GM19438 (cell line): ENCODE results near the gene LANCL1.

Source experiments
- ATAC-seq: cut with Tn5 transposase; IDR thresholded peaks from one replicate; pipeline ENCODE4 v1.9.1; 2021; ENCODE audit warnings: low read depth; ENCODE audit not compliant: unreplicated experiment

The LANCL1 gene, protein sequence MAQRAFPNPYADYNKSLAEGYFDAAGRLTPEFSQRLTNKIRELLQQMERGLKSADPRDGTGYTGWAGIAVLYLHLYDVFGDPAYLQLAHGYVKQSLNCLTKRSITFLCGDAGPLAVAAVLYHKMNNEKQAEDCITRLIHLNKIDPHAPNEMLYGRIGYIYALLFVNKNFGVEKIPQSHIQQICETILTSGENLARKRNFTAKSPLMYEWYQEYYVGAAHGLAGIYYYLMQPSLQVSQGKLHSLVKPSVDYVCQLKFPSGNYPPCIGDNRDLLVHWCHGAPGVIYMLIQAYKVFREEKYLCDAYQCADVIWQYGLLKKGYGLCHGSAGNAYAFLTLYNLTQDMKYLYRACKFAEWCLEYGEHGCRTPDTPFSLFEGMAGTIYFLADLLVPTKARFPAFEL

DNA sequence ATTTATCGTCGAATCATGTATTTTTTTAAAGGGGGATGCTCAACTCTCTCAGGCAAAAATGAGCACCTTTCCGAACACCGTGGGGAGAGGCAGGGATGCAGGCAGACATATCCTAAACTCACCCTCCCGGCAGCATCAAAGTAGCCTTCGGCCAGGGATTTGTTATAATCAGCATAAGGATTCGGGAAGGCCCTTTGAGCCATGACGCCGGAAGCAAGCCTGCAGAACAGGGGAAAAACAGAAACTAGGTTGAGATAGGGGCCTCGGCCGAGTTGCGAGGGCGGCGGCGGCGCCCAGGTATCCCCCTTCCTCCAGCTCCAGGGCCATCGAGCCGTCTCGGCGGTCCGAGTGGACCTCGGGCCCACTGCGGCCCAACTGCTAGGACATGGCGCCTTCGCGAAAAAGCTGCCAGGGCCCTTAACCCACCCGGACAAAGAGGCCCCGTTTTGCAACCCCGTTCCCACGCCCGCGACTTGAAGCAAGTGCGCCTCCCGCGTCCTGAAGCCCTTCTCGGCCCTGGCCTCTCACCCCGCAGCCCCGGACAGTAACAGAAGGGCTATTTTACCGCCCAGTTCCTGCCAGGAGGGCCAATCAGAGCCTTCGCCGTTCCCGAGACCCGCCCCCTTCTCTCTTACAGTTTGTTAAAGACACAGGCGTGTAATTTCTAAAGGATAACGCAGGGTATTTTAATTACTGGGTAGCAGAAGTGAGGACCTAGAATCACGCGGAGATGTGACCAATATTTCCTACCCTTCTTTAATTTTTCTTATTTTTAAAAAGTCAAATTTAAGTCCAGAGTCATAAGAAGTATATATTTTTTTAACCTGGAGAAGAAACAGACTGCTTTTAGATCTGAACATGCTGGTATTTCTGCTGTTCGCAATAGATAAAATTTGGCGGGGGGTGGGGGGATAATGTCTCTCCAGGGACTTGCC lies at the start of gene LANCL1:
Gene LANCL1, minus strand, starts transcription at position 566 of the 935 bp plus-strand sequence. Its CDS starts 363 bp downstream, at position 203.
- peak; percentile 100 for ATAC-seq

DNA sequence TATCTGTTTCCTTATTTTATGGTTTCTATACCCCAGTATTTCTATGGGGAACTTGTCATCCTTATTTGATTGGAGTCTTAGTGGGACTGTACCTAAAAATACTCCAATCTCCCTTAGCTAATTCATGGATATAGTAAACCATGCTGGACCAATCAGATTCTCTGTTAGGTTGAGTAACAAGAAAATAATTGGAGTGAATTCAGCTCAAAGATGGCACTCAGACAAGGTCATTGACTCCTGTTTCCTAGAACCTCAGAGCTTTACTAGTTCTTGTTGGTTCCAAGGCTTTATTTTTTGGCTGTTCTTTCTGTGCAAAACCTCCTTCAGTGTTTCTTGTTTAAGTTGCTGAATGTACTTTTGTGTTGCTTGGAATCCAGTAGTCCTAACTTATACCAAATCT lies 48.0 kb upstream of the LANCL1 start:
- no peak for ATAC-seq

DNA sequence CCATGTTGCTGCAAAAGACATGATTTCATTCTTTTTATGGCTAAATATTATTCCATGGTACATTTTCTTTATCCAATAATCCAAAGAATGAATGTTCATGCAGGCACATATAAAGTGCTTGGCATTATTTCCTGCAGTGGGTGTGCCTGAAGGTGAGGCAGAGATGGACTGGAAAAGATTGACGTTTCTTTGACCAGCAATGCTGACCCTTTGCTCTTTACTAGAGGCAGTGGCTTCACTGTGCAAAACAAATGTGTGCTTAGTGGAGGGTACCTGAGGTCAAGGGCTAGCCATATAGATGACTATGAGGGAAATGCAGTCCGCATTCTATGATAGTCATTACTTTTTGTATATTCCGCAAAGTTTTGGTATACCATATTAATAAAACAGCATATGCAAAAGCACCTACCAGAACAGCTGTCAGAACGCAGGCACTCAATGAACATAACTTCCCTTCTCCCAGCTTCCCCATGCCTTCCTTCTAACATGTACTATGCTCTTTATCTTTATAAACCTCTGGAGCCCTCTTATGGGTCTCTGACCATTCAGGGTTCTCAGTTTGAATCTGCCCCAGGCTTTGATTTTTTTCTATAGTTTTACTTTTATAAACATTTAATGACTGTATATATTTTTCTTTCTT lies 47.2 kb upstream of the LANCL1 start:
- no peak for ATAC-seq

DNA sequence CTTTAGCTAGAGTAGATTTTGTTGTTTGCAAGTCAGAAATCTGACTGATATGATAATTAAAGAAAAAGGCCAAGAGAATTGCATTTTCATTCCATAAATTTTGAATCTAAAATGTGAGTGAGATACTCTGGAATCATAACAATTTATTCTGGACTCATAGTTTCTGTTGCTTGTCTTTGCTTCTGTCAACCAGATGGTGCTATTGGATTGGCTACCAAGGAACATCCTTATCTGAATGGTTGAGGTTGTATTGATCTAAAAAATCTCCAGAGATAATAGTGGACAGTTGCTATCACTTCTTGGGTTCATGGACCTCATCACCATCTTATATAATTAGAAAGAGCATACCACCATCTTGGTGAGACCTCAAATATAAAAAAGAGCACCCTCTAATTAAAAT lies 45.8 kb upstream of the LANCL1 start:
- ATAC-seq = no peak

DNA sequence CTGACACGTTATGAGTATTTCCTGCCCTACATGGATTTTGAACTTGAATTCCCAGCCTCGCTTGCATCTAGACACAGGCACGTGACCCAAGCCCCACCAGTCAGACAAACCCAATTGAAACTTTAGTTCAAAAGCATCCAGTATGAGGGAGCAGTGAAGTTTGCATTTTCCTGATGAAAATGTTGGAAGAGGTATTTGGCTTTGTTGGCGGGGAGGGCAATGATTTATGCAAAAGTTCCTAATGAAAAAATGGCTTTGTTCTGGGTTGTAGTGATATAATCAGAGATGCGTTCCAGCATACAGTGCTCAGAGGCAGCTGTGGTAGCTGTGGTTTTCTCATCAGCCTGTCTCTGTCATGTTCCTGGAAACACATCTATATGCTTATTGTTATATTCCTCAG lies 43.0 kb upstream of the LANCL1 start:
- ATAC-seq = no peak

DNA sequence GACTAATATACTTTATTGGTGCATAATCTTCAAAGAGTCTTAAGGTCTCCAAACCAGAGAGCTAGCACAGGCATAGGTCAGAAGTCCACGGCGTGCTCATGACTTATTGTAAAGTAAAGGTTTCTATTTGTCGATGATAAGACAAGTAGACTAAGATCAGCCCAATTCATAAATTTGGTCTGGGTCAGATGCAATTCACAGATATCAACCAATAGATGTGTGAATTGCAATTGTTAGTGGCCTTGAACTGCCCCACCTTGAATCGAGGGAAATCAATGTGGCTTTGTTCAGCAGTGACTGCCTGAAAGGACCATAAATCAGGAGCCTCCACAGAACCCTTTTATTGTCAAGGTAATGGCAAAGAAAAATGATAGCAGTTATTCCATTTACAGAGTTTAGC lies 40.7 kb upstream of the LANCL1 start:
- ATAC-seq = no peak

DNA sequence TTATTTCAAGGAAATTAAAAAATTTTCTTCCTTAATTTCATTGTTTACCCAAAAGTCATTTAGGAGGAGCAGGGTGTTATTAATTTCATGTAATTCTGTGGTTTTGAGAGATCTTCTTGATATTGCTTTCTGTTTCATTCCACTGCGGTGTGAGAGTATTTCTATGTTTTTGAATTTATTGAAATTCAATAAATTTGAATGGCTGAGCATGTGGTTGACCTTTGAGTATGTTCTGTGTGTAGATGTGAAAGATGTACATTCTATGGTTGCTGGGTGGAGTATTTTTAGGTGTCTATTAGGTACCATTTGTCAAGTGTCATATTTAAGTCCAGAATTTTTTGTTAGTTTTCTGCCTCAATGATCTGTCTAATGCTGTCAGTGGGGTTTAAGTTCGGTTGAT lies 39.4 kb upstream of the LANCL1 start:
- no peak for ATAC-seq

DNA sequence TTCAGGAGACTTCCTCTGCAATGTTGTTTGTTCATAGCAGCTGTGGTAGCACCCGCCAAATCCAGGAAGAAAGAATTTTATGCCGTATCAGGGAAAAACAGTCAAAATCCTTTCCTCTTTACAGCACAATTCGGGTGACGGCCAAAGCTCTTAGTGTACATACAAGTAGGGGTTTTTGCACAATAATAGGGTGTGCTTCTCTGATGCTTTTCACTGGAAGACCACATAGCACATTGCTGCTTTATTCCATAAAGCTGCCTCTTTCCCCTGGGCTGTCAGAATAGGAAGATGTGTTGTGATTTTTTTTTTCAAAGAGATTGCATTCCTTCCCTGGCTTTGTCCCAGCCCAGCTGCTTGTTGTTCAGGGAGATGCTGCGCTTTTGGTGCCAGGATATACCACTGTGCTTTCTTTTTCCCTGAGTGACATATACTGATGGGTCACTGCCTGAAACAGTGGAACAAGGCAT lies 27.2 kb upstream of the LANCL1 start:
- no peak for ATAC-seq

DNA sequence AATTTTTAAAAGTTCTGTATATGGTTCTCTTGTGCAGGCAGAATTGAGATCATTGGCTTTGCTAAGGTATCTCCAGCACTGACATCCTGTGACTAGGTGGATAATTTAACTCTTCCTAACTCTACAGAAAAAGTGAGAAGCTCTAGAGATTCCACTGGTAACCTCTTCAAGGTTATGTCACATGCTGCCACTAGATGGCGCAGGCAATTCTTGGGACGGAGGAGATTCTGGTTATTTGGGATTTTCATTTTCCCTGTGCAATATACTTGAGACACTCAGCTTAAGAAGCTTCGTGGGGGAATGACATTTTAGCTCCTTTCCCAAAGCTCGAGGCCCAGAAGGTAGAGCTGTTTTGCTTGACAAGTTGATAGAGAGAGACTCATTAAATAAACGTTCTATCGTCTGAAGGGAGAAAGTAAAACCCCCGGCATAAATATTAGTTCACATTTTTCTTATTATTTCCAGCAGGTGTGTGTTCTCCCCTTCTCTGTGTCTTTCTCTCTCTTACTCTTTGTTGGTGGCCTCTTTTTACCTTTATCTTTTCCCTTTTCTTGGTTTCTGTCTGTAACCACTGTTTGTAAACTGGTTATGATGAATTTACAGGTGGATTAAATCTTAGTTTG lies 26.6 kb upstream of the LANCL1 start:
- peak; percentile 87 for ATAC-seq

DNA sequence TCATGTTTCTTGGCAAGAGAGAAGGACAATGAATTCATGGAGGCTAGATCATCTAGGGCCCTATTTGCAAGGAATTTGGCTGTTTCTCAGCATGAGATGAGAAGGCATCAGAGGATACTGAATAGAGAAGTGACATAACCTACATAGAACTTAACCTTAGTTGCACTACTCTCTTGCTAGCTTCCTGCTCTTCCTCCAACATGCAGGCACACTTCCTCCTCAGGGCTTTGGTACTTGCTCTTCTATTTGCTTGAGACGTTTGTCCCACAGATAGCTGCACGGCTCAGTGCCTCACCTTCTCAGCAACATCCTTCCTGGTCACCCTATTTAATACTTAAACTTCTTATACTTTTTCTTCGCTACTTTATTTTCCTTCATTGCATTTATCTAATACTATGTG lies 20.0 kb upstream of the LANCL1 start:
- ATAC-seq = peak; percentile 84

DNA sequence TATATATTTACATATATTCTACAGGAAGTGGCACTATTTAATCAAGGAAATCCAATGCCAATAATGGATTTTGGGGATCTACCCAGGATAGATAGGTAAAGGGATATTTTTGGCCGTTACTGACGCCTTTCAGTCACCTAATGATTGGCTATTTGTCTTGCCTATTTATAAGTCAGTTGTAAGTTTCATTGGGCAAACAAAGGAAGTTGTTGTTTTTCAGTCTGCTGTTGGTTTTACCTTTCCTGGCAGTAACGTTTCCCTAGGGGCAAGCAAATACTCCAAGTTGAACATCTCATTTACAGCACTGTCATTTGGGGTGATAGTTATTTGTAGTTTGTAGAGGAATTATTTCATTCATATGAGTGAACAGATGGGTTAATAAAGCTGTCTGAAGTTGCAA lies 17.0 kb upstream of the LANCL1 start:
- no peak for ATAC-seq

DNA sequence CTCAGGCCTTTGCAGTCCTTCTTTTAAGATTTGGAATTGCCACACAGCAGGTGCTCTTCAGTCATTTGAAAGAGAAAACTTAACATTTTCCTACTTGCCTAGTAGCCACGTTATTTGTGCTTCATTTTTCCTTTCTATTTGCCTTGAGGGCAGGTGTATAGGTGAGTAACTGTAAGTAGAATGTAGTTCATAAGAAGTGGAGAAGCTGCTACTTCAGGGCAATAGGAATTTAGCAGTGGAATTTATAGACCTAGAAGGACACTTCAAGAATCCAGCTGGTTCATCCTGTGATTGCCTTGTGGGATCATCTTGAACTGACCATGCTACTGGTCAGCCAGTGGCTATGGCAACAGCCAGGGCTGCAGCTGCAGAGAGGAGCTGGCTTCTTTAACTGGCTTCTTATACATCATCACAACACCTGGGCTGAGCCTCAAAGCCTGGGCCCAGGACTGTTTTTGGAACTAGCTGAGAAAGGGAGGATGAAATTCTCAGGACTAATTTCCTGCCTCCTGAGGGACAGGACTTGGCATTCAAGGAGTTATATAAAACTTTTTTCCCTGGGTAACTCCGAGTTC lies 5.1 kb upstream of the LANCL1 start:
- ATAC-seq = no peak

DNA sequence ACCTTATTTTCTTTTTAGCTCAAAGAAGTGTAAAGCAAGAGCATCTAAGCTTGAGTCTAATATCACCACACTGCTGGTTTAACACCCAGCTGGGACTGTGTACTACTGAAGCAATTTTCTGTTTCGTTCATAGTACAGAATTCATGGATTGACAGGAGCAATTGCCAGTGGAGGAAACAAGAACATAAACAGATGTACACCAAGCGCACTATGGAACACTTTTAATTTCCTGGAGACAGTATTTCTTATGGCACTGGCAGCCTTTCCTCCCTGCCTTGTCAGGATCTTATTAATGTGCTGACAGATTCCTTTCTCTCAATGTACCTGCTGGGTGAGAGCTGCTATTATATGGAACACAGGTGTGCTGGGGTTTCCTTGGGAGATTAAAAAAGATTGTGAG lies 4.2 kb upstream of the LANCL1 start:
- ATAC-seq = no peak

DNA sequence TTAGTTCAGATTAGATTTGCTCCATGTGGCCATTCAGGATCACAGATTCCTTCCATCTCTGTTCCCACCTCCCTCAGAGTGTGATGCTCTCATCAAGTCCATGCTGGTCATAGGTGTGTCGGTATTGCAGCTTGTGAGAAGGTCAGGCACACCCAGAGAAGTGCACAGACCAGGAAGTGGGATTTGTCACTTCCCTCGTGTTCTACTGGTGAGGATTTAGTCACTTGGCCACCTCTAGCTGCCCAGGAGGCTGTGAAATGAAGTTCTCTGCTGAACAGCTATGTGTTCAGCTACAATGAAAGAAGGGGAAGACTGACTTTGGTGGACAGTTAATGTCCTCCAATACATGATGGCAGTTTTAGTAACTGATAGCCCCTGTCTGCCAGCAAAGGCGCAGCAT lies 3.5 kb upstream of the LANCL1 start:
- ATAC-seq = no peak

DNA sequence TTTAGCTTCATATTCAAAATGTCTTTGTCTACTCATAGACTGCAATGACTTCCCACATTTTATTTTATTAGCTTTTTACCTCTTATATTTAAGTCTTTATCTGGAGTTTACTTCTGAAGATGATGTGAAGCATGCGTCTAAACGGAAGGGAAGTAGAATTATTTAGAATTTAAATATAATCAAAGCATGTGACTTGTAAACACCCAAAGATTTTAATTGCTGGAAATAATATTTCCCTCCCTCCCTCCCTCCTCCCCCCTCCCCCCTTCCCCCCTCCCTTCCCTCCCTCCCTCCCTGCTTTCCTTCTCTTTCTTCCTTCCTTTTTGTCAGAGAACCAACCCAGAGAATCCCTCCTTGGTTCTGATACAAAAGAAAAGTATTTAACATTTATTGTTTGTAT lies 2.1 kb upstream of the LANCL1 start:
- no peak for ATAC-seq

DNA sequence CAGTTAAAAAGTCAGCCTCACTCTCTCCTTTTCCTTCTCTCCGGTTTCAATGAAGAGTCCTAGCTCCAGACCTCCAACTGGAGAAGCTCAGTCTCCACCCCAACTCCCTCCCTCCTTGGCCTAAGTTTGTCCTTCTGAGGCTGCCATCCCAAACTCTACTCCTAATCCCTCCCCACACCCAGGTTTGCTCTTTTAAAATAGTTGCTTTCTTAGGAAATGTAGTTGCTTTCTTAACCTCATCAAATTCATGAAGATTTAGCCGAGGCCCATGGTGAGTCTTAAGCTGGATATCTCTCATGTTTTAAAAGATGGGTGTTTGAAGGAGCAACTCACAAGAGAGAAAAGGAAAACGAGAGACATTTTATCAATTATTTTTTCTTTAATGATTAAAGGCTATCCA lies 937 bp upstream of the LANCL1 start:
- ATAC-seq = no peak

DNA sequence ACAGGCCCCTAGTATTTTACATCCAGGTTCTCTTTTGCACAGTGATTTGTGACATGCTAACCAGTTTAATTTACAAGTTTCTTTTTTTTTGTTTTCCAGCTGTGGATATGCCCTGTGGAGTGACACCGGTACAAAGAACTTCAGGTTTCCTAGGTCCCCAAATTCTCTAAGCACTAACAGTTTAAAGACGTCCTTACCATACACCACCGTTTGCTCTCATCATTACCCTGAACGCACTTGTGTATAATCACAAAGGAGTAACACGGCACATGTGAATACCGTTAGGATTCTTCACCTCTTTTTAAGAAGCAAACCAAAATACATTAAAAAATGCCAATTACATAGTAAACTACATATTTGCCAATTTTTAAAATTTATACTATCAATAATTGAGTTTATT lies 853 bp downstream of the LANCL1 start:
- ATAC-seq = no peak

DNA sequence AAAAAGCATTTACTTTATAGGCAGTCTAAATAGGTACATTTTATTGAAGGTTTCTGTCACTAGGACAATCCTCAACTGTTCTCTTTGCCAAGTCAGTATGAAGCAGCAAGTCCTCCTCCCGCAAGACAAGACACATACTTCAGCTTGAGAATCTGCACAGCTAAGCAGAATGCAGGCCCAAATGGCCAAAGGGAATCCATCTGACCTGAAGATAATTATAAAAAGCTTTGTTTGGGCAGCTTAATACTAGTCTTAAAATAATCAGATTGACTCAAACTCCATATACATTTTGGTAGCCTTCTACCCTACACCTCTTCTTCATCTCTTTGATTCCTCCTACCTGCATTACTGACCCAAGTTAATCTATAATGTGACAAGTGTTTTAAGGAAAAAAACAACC lies 1.8 kb downstream of the LANCL1 start:
- ATAC-seq = no peak

DNA sequence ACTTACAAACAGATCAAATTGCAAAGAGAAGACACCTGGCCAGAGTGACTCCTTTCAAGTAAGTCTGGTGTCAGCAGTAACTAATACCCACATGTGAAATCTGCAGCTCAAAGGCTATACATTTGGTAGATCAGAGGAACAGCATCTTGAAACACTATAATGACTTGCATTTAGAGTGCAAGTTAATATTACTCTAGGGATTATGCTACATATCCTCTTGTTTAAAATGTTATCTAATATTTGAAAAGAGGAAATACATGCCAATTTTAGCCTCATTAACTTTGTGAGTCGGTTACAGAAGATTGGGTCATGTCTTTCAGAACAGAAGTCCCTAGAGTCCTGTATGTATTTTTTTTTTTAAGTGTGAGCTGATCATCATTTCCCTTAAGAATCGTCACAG lies 15.2 kb downstream of the LANCL1 start:
- ATAC-seq = peak; percentile 56
